ENCODE results near the gene VPS9D1.

Gene VPS9D1

GRCh38 chr16:89716916-89717687 lies 3.6 kb downstream of the VPS9D1 start:
- Histone ChIP-seq H3K9me3 (ENCODE audit: control insufficient read depth, insufficient read depth, low read length) (no peaks in the 10 kb centered on the region), H3K36me3 (ENCODE audit: control insufficient read depth, insufficient read depth, low read length) (peaks cover 7% of the 10 kb centered on the region), H3K4me1 (ENCODE audit: control insufficient read depth, insufficient read depth, low read length) (no peaks in the 10 kb centered on the region), H3K9ac (ENCODE audit: low read depth, low read length) (no peak overlapping the region), H3K4me3 (ENCODE audit: low read depth, low read length) (no peak overlapping the region), H3K27me3 (ENCODE audit: control insufficient read depth, insufficient read depth, low read length) (peaks cover 12% of the 10 kb centered on the region)

GRCh38 chr16:89716493-89716892 lies 4.2 kb downstream of the VPS9D1 start:
- Histone ChIP-seq H3K9me3 (ENCODE audit: control insufficient read depth, insufficient read depth, low read length) (no peaks in the 10 kb centered on the region), H3K27me3 (ENCODE audit: control insufficient read depth, insufficient read depth, low read length) (peaks cover 12% of the 10 kb centered on the region), H3K4me3 (ENCODE audit: low read depth, low read length) (no peak overlapping the region), H3K9ac (ENCODE audit: low read depth, low read length) (no peak overlapping the region), H3K4me1 (ENCODE audit: control insufficient read depth, insufficient read depth, low read length) (no peaks in the 10 kb centered on the region), H3K36me3 (ENCODE audit: control insufficient read depth, insufficient read depth, low read length) (peaks cover 7% of the 10 kb centered on the region)

- Histone ChIP-seq H3K27me3 (ENCODE audit: control insufficient read depth, insufficient read depth, low read length) (no peaks in the 10 kb centered on the region), H3K9me3 (ENCODE audit: control insufficient read depth, insufficient read depth, low read length) (no peaks in the 10 kb centered on the region), H3K9ac (ENCODE audit: low read depth, low read length) (peak overlapping the region; percentile 61), H3K4me3 (ENCODE audit: low read depth, low read length) (peak overlapping the region; percentile 69), H3K4me1 (ENCODE audit: control insufficient read depth, insufficient read depth, low read length) (peaks cover 2% of the 10 kb centered on the region), H3K36me3 (ENCODE audit: control insufficient read depth, insufficient read depth, low read length) (peaks cover 7% of the 10 kb centered on the region)
These were observed 8.4 kb downstream of the VPS9D1 start for GRCh38 chr16:89712274-89712781.

- H3K9ac ChIP-seq (ENCODE audit: low read depth, low read length), result peak overlapping the region; percentile 61
- no peaks in the 10 kb centered on the region for H3K9me3 ChIP-seq (ENCODE audit: control insufficient read depth, insufficient read depth, low read length)
- H3K4me3 ChIP-seq (ENCODE audit: low read depth, low read length), result peak overlapping the region; percentile 69
- H3K4me1 ChIP-seq (ENCODE audit: control insufficient read depth, insufficient read depth, low read length), result peaks cover 2% of the 10 kb centered on the region
- peaks cover 6% of the 10 kb centered on the region for H3K36me3 ChIP-seq (ENCODE audit: control insufficient read depth, insufficient read depth, low read length)
- H3K27me3 ChIP-seq (ENCODE audit: control insufficient read depth, insufficient read depth, low read length), result no peaks in the 10 kb centered on the region
These were observed 9.0 kb downstream of the VPS9D1 start for GRCh38 chr16:89711601-89712273.

- H3K4me3 ChIP-seq (ENCODE audit: low read depth, low read length), result peak overlapping the region; percentile 49
- H3K4me1 ChIP-seq (ENCODE audit: control insufficient read depth, insufficient read depth, low read length), result peaks cover 2% of the 10 kb centered on the region
- no peaks in the 10 kb centered on the region for H3K27me3 ChIP-seq (ENCODE audit: control insufficient read depth, insufficient read depth, low read length)
- H3K9me3 ChIP-seq (ENCODE audit: control insufficient read depth, insufficient read depth, low read length), result no peaks in the 10 kb centered on the region
- H3K36me3 ChIP-seq (ENCODE audit: control insufficient read depth, insufficient read depth, low read length), result peaks cover 6% of the 10 kb centered on the region
- H3K9ac ChIP-seq (ENCODE audit: low read depth, low read length), result peak overlapping the region; percentile 16
These were observed 9.8 kb downstream of the VPS9D1 start for GRCh38 chr16:89710709-89711564.

- Histone ChIP-seq H3K4me3 (ENCODE audit: low read depth, low read length) (no peak overlapping the region), H3K36me3 (ENCODE audit: control insufficient read depth, insufficient read depth, low read length) (peaks cover 6% of the 10 kb centered on the region), H3K27me3 (ENCODE audit: control insufficient read depth, insufficient read depth, low read length) (no peaks in the 10 kb centered on the region), H3K9me3 (ENCODE audit: control insufficient read depth, insufficient read depth, low read length) (no peaks in the 10 kb centered on the region), H3K4me1 (ENCODE audit: control insufficient read depth, insufficient read depth, low read length) (peaks cover 2% of the 10 kb centered on the region), H3K9ac (ENCODE audit: low read depth, low read length) (no peak overlapping the region)
These were observed 10.8 kb downstream of the VPS9D1 start for GRCh38 chr16:89709716-89710432.

GRCh38 chr16:89709166-89709565 lies 11.5 kb downstream of the VPS9D1 start:
- no peaks in the 10 kb centered on the region for H3K9me3 ChIP-seq (ENCODE audit: control insufficient read depth, insufficient read depth, low read length)
- H3K9ac ChIP-seq (ENCODE audit: low read depth, low read length), result no peak overlapping the region
- H3K36me3 ChIP-seq (ENCODE audit: control insufficient read depth, insufficient read depth, low read length), result peaks cover 6% of the 10 kb centered on the region
- no peaks in the 10 kb centered on the region for H3K27me3 ChIP-seq (ENCODE audit: control insufficient read depth, insufficient read depth, low read length)
- H3K4me3 ChIP-seq (ENCODE audit: low read depth, low read length), result no peak overlapping the region
- H3K4me1 ChIP-seq (ENCODE audit: control insufficient read depth, insufficient read depth, low read length), result peaks cover 2% of the 10 kb centered on the region

- peaks cover 6% of the 10 kb centered on the region for H3K36me3 ChIP-seq (ENCODE audit: control insufficient read depth, insufficient read depth, low read length)
- H3K4me3 ChIP-seq (ENCODE audit: low read depth, low read length), result no peak overlapping the region
- no peaks in the 10 kb centered on the region for H3K27me3 ChIP-seq (ENCODE audit: control insufficient read depth, insufficient read depth, low read length)
- no peaks in the 10 kb centered on the region for H3K9me3 ChIP-seq (ENCODE audit: control insufficient read depth, insufficient read depth, low read length)
- H3K9ac ChIP-seq (ENCODE audit: low read depth, low read length), result no peak overlapping the region
- peaks cover 2% of the 10 kb centered on the region for H3K4me1 ChIP-seq (ENCODE audit: control insufficient read depth, insufficient read depth, low read length)
These were observed 12.2 kb downstream of the VPS9D1 start for GRCh38 chr16:89708481-89708931.

GRCh38 chr16:89707695-89708094 lies 13.0 kb downstream of the VPS9D1 start:
- no peak overlapping the region for H3K9ac ChIP-seq (ENCODE audit: low read depth, low read length)
- H3K4me1 ChIP-seq (ENCODE audit: control insufficient read depth, insufficient read depth, low read length), result peaks cover 2% of the 10 kb centered on the region
- no peak overlapping the region for H3K4me3 ChIP-seq (ENCODE audit: low read depth, low read length)
- H3K36me3 ChIP-seq (ENCODE audit: control insufficient read depth, insufficient read depth, low read length), result peaks cover 6% of the 10 kb centered on the region
- H3K27me3 ChIP-seq (ENCODE audit: control insufficient read depth, insufficient read depth, low read length), result peaks cover 6% of the 10 kb centered on the region
- H3K9me3 ChIP-seq (ENCODE audit: control insufficient read depth, insufficient read depth, low read length), result no peaks in the 10 kb centered on the region

- Histone ChIP-seq H3K9ac (ENCODE audit: low read depth, low read length) (no peak overlapping the region), H3K4me3 (ENCODE audit: low read depth, low read length) (no peak overlapping the region), H3K27me3 (ENCODE audit: control insufficient read depth, insufficient read depth, low read length) (peaks cover 6% of the 10 kb centered on the region), H3K36me3 (ENCODE audit: control insufficient read depth, insufficient read depth, low read length) (peaks cover 6% of the 10 kb centered on the region), H3K4me1 (ENCODE audit: control insufficient read depth, insufficient read depth, low read length) (peaks cover 2% of the 10 kb centered on the region), H3K9me3 (ENCODE audit: control insufficient read depth, insufficient read depth, low read length) (no peaks in the 10 kb centered on the region)
These were observed 14.0 kb downstream of the VPS9D1 start for GRCh38 chr16:89706518-89707260.

All from iPS-15b (cell line).